ENCODE measurements around the gene RAD51B.

RAD51B gene

DNA sequence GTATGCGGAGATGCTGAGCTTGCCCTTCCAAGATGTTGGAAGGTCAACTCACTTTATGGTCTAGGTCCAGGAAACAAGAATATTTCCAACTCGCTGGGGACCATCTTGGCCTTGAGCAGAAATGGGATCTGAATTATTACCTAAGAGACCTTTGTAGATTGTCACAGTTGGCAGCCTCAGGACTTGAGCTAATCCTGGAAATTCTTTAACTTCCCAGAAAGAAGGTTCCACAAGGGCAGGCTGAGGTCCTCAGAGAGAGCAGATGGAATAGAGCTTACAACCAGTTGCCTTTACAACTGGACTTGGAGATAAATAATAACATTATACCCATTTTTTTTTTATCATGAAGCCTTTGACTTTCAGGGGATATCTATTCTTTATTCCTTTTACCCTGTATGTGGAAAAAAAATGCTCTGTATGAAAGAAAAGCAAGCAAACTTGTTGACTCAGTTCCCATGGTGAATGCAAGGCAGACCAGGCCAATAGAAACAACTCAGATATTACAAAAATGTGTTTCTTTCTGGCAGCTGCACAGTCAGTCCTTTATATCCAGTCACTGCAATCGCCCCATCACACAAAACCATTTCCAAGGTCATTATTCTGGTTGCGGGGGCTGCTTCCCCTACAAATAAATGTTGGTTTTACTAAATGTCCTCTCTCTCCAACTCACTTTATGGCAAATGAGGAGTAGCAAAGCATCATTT is 571.9 kb downstream of the RAD51B start:
- DNase-seq (ENCODE audit: low read depth) = no peak
- no peak overlapping the region for H3K4me3 ChIP-seq (ENCODE audit: low read depth, low read length)
- TF ChIP-seq, protein P1, sequence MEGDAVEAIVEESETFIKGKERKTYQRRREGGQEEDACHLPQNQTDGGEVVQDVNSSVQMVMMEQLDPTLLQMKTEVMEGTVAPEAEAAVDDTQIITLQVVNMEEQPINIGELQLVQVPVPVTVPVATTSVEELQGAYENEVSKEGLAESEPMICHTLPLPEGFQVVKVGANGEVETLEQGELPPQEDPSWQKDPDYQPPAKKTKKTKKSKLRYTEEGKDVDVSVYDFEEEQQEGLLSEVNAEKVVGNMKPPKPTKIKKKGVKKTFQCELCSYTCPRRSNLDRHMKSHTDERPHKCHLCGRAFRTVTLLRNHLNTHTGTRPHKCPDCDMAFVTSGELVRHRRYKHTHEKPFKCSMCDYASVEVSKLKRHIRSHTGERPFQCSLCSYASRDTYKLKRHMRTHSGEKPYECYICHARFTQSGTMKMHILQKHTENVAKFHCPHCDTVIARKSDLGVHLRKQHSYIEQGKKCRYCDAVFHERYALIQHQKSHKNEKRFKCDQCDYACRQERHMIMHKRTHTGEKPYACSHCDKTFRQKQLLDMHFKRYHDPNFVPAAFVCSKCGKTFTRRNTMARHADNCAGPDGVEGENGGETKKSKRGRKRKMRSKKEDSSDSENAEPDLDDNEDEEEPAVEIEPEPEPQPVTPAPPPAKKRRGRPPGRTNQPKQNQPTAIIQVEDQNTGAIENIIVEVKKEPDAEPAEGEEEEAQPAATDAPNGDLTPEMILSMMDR (IDR thresholded peaks at IDR 0.05; ENCODE audit: low read depth, low read length, missing control alignments) = no peak

DNA sequence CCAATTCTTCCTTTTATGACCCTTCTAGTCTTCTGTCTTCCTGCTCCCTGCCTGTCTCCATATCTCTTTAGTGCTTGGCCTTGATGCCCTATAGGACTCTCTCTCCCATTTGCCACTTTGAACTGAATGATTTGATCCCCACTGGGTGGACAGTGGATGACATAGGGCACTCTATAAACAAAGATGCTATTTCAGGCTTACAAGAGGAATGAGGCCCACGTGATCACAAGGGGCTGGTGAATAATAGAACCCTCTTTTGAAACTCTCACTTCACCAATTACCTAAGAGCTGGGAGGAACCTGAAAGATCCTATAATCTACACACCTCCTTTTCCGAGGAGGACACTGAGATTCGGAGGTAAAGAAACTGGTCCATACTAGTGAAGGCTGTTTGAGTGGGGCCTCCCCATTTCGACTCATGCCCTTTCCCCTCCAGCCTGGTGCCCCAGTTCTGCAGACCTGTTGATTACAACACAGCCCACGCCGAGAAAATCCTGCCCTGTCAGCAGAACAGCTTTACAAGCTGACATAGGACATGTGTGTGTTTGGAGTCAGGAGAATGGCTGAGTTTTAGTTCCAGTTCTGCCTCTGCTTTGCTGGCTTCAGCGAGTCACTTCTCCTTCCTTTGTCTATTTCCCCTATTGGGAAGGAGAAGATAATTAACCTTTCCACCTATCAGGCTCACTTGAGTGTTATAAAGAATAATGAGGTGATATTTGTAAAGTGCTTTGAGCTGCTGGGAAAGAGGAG is 573.0 kb downstream of the RAD51B start:
- DNase-seq (ENCODE audit: low read depth) = no peak
- TF ChIP-seq, protein P1 (IDR thresholded peaks at IDR 0.05; ENCODE audit: low read depth, low read length, missing control alignments) = no peak
- no peak overlapping the region for H3K4me3 ChIP-seq (ENCODE audit: low read depth, low read length)

DNA sequence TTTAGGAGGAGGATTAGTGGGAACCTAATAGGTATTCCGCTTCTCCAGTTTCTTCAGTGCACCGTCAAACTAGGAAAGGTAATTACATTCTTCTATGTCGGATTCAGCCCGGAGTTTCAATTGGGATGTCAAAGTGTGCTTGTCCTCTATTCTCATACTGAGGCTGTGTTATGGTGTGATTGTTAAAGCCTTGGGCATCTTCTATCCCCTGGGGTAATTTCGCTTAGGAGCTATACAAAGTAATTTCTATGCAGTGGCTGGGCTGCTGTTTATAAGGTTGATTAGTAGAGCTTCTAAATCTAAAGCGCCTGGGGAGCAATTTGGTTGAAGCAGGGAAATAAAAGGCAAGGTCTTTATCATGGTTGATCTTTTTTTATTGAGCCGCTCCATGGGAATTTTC is 573.7 kb downstream of the RAD51B start:
- H3K4me3 ChIP-seq (ENCODE audit: low read depth, low read length) = no peak overlapping the region
- TF ChIP-seq, protein P1 (IDR thresholded peaks at IDR 0.05; ENCODE audit: low read depth, low read length, missing control alignments) = no peak
- no peak for DNase-seq (ENCODE audit: low read depth)

DNA sequence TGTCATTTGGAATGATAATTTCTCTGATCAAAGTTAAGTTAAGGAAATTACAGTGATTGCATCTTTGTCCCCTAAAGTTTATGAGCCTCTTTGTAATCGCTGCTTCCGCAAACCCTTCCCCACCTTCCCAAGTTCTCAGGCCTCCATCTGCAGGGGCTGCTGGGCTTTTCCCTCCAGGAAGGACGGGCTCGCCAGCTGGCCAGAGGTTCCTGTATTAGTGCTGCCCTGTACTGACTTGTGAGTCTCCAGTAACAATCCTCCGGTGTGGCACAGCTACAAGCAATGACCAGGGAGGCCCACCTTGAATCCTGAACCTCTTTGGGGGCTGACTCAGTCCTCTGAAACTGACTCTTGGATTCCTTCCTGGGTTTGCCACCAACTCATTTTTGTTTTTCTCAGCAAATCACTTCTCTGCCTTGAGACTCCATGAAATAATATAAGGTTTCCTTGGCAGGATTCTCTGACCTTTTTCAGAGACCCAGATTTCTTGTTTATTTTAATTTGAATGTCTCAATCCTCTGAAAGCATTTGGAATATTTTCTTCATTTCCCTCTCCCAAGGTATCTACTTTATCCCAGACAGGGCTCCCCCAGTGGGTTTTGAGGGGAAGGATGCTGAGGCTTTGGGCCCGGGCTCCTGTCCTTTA is 574.7 kb downstream of the RAD51B start:
- no peak for DNase-seq (ENCODE audit: low read depth)
- H3K4me3 ChIP-seq (ENCODE audit: low read depth, low read length) = no peak overlapping the region
- TF ChIP-seq, protein P1 (IDR thresholded peaks at IDR 0.05; ENCODE audit: low read depth, low read length, missing control alignments) = no peak

DNA sequence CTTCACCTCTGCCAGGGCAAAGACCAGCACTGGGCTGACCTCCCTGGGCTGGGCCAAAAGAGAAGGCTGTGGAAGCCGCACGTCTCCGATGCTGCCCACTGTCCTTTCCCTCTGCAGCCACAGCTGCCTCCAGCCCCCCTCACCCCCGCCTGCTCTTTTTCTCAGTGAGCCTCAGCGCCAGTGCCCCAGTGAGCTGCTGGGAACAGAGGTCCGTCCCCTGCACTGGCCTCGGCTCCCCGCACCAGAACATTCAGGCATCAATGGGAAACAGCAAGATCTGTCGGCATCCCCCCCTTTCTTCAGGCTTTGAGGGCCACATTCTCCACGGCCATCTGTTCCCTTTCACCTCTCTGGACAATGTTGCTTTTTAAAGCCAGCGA is 575.2 kb downstream of the RAD51B start:
- no peak for DNase-seq (ENCODE audit: low read depth)
- no peak overlapping the region for H3K4me3 ChIP-seq (ENCODE audit: low read depth, low read length)
- TF ChIP-seq, protein P1 (IDR thresholded peaks at IDR 0.05; ENCODE audit: low read depth, low read length, missing control alignments) = no peak

DNA sequence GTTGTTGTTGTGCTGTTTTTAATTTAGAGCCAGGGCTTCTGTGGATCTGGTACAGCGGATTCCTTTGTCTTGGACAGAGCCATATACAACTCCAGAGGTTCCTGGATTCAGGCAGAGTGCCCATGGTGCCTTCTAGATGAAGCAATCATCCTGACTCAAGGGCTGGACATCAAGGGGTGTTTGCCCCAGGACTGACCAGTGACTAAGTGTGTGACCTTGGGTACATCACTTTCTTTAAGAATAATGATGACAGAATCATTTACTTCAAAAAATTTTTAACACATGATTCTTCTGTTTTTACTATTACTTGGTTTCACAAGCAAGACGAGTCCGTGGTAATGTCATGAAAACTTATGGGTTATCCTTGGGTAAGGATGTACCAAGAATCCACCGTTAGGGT is 576.0 kb downstream of the RAD51B start:
- TF ChIP-seq, protein P1 (IDR thresholded peaks at IDR 0.05; ENCODE audit: low read depth, low read length, missing control alignments) = no peak
- no peak overlapping the region for H3K4me3 ChIP-seq (ENCODE audit: low read depth, low read length)
- no peak for DNase-seq (ENCODE audit: low read depth)
